HK-2 (cell line): Measurements from ENCODE around the gene CCR1.
"Not testable (repeated sequence)": the region's sequence is repeated elsewhere in the genome, so short reads cannot be mapped to it uniquely, and the experiment has no call there.

ENCODE experiments used
- DNase-seq: peaks from one replicate; pipeline ENCODE4 v3.0.0-alpha.2; 2018; ENCODE audit not compliant: unreplicated experiment

Gene CCR1

DNA sequence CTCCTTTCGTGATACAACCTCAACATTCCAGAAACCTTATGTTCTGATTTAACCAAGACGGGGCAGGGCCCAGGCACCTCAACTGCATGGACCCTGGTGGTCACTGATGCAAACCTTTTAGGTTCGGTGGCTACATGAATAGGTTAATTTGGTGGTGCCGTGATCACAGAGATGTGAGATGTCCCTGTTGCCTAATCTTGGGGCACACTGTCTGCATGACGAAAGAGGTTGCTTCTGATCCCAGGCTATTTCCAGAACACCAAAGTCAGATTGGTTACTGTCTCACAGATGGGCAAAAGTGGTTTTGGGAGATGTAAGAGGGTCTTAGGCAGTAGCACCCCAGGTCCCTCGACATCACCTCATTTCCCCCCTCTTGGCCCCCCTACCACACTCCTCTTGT lies 4.0 kb upstream of the CCR1 start:
- no peak for DNase-seq

GRCh38 chr3:46209746-46210470 lies 1.8 kb upstream of the CCR1 start:
- no peak for DNase-seq

DNA sequence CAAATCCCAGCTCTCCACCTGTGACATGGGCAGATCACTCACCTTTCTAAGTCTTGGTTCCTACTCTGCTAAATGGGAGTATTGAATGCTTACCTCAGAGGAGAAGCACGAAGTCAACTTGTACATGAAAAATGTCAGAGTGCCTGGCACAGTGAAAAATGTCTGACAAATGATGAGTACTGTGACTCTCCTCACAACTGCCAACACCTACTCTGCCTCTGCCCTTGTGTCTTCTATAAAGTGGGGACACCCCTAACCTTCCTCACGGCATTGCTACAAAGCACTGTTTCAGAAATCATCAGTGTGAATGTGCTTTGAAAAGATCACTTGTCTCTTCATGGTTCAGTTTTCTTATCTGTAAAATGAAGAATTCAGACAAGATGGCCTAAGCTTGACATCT lies 940 bp upstream of the CCR1 start:
- DNase-seq = no peak

- DNase-seq = not testable (repeated sequence)
These were observed 599 bp downstream of the CCR1 start for GRCh38 chr3:46207514-46207913.

DNA sequence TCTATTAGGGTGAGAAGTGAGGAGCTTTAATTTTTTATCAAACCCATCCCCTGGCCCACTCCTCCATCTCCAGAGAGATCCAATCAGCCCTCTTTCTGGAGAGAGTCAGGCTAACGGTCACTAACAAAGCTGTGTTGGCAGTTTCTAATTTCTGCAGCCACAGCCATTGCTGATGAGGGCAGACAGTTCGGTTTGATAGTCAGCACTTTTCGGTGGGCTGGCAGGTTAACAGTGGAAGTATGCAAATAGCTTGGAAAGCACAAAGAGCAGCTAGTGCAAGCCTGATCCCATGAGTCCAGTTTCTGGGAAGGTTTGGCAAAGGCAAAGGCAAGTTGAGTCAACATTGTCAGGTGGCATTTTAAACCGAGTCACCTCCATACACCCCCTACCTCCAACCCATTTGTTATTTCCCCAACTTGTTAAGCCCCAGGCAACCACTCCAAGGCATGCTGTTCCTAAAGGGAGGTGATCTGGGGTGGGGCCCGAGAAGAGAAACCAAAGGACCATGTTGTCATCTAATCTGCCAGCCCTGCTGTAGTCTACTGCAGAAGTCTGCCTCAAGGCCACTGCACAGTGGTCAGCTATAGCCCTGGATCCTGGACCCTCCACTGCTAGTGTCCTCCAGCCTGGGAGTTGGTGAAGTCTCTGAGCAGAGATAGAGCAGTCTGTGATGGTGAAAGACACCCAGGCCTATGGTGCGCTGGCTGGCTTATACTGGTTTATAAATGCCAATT lies 1.7 kb downstream of the CCR1 start:
- no peak for DNase-seq

DNA sequence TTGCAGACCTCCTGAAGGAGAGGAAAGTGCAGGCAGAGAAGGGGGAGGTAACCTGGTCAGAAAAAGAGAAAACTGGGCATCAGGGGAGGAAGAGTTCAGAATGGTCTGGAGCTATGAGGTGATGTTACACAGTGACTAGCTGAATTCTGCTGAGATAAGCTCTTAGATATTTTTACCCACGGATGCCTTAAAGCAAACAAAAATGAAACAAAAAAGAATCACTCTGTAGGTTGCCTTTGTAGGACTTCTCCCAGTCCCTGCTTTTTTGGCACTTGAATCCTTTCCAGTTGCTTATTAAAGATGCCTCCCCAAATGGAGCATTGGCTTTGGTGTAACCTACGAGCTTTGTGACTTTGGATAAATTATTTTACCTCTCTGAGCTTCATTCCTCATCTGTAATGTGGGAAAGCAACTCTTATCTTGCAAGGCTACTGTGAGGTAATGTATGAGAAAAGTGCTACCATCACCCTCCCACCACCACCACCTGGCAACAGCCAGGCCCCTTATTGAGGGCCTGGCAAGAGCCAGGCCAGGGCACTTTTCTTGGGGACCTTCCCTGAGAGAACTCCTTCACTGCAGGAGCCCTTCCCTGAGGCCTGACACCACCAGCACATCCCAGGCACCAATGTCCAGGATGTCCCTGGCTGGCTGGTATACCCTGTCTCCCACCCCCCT lies 2.7 kb downstream of the CCR1 start:
- DNase-seq = no peak

DNA sequence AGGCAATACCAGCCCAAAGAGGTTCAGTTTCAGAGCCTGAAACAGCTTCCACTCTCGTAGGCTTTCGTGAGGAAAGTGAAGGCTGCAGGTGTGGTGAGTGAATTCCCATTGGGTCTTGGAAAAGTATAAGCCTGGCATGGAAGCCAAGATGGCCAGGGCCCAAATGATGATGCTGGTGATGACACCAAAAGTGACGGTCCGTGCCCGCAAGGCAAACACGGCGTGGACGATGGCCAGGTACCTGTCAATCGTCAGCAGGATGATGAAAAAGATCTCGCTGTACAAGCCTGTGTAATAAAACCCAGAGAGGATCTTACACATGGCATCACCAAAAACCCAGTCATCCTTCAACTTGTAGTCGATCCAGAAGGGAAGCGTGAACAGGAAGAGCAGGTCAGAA lies 4.4 kb downstream of the CCR1 start:
- DNase-seq = no peak

DNA sequence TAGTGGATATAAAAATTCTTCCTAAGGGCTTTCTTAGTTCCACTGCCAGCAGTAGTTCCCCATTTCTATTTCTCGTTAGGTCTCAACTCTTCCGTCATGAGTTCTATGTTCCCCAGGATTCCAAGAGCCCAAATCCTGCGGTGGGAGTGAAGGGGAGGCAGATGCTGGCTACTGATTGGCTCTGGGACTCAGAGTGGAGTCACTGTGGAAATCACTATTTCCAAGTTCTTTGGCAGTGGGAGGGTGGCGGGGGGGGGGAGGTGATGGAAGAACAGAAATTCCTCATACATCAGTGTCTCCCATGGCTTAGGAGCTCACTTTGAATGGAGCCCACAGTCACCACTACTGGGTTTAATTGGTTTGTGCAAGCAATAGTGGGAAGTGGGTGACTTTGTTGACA lies 5.6 kb downstream of the CCR1 start:
- DNase-seq = no peak

DNA sequence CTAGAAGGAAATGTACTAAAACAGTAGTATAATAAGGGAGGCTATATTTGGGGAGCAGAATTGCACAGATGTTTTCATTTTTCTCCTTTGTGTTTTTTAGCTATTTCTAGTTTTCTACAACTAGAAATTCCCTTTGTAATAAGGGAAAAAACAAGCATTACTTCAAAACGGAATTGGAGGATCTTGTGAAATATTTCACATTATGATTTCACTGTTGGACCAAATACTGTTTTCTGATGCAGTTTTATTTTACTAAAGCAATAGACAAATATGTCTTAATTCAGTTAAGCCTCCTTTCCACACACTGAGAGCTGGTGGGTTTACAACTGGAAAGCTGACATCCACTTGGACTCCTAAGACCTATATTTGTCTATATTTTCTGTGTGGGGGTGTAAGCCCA lies 7.3 kb downstream of the CCR1 start:
- DNase-seq = no peak

DNA sequence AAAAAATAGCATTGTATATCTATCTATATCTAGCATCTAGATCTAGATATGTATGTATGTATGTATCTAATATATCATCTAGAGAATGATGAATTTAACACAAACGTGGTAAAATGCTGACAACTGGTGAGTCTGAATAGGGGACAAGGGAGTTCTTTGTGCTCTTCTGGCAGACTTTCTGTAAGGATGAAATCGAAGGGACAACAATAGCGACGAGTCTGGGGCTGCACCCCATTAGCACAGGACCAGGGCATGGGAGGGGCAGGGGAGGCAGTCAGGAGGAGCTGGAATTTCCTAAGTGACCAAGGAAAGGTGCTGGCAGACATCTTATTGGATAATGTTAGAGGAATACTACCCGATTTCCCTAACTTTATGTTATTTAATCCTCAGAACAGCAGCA lies 7.9 kb downstream of the CCR1 start:
- DNase-seq = no peak

- DNase-seq = no peak
These were observed 11.7 kb downstream of the CCR1 start for GRCh38 chr3:46196261-46196957.

- DNase-seq = no peak
These were observed 13.1 kb downstream of the CCR1 start for GRCh38 chr3:46194868-46195553.

- no peak for DNase-seq
These were observed 14.7 kb downstream of the CCR1 start for GRCh38 chr3:46193436-46193835.

DNA sequence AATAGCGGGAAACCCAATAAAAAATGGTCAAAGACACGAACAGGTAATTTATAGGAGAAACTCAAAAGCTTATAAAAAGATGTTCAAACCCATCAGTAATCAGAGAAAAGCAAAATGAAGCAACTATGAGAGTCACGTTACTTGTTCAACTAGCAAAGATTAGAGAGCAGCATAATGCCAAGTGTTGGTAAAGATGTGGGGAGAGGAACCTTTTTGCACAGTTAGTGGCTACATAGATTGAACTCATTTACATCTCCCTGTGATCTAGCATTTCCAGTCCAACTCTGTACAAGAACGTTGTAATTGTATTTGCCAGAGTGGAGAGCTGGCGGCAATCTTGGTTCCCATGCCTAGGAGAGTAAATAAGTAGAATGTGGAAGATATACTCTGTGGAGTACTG lies 15.2 kb downstream of the CCR1 start:
- no peak for DNase-seq

DNA sequence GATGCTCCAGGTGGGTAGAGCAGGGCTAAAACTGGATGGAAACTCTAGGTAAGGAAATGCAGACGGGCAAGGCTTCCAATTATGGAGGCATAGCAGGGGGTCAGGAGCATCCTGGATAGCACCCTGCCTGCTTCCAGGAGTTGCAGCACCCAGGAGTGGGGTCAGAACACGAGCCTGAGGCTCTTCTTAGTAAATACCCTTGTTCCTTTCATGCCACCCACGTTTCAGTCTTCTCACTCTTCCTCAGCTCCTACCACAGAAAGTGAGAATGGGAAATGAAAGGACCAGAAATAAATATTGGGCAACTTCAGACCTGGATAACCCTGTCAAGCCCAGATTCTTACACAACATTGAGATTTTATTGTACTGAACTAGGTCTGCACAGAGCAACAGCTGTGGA lies 16.4 kb downstream of the CCR1 start:
- DNase-seq = no peak

GRCh38 chr3:46188708-46189107 lies 19.4 kb downstream of the CCR1 start:
- no peak for DNase-seq

DNA sequence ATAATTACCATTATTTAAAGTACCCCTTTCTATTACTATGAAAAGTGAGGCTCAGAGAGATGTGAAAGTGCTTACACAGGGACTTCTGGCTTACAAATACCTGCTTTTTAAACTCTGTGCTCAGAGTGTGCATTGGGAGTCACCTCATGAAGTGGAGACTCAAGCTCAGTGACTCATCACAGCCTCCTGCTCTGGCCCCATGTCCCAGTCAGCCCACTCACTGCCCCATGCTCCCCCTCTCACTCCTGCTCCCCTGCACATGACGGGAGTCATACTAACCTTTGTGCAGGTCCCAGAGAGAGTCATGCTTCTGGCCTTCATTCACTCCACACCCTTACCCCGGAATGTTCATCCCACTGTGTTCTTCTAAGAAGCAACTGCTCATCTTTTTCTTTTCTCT lies 20.2 kb downstream of the CCR1 start:
- DNase-seq = peak; percentile 41

GRCh38 chr3:46187341-46187700 lies 20.8 kb downstream of the CCR1 start:
- no peak for DNase-seq

GRCh38 chr3:46186471-46187340 lies 21.4 kb downstream of the CCR1 start:
- DNase-seq = no peak

- DNase-seq = no peak
These were observed 23.6 kb downstream of the CCR1 start for GRCh38 chr3:46184469-46184868.

DNA sequence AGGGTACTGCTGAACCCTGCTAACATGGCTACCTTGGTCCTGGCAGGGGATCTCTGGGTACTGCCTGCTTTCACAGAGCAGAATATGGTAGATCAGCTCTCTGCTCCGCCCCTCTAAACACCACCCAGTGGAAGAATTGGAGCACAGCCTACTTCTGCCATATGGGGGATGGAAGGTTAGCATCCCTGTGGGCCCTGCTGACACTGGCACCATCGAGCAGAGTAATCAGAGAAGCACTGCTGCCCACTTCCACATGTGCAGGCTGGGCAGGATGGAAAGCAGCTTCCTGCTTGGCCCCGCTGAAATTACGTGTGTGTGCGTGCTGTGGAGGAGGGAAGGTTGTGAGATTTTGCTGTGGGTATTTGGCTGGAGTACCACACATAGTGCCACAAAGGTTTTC lies 24.8 kb downstream of the CCR1 start:
- no peak for DNase-seq
